ENCODE measurements around the gene CNOT2. TPM values are rescaled to one million over a fixed set of nuclear protein-coding genes. Genes with fewer than 3 reads are reported as not detected.

The CNOT2 gene
- total RNA-seq, 1 donor from 2014 or later = 67.2 TPM

DNA sequence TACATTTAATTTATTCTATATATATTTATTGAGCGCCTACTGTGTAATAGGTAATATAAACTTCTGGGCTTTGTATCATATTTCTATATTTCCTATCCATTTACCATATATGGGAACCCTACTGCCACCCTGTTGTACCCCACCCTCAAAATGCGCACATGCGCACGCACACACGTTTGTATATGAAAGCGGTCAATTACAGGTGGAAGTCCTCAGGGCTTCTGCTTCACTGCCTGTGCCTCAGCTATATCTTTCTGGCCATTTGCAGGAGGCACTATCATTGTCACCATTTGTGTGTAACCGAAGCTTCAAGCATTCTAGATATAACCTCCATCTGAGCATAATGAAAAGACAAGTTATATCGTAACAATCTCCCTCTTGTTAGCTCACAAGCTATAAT lies 91.5 kb downstream of the CNOT2 start:
- FAIRE-seq = no peak
- H3K27ac Mint-ChIP-seq (ENCODE audit: unreplicated experiment) = no peak overlapping the region

GRCh38 chr12:70338531-70338930 lies 95.3 kb downstream of the CNOT2 start:
- Histone ChIP-seq H3K4me3 (ENCODE audit: insufficient read depth, low read depth, low read length) (no peak overlapping the region), H3K4me2 (ENCODE audit: low read length) (no peak overlapping the region), H3K79me2 (ENCODE audit: insufficient read depth, low read length) (no peaks in the 10 kb centered on the region), H3K4me1 (ENCODE audit: insufficient read depth, low read length) (no peaks in the 10 kb centered on the region), H2AFZ (ENCODE audit: low read depth, low read length) (no peak overlapping the region), H3K27me3 (ENCODE audit: insufficient read depth, low read length) (no peaks in the 10 kb centered on the region), H3K9me3 (ENCODE audit: insufficient read depth, low read depth, low read length) (no peaks in the 10 kb centered on the region), H3K9ac (ENCODE audit: low read length) (no peak overlapping the region), H3K27ac (ENCODE audit: low read depth, low read length) (no peak overlapping the region), H4K20me1 (ENCODE audit: insufficient read depth, low read length) (peaks cover 2% of the 10 kb centered on the region), H3K36me3 (ENCODE audit: insufficient read depth, low read length) (peaks cover 33% of the 10 kb centered on the region)
- DNase-seq (ENCODE audit: low read depth) = peak; percentile 14
- Mint-ChIP-seq H3K4me1 (ENCODE audit: low read depth, unreplicated experiment) (peaks cover 2% of the 10 kb centered on the region), H3K36me3 (ENCODE audit: low read depth, unreplicated experiment) (peaks cover 8% of the 10 kb centered on the region), H3K9me3 (ENCODE audit: unreplicated experiment) (no peaks in the 10 kb centered on the region), H3K4me3 (ENCODE audit: unreplicated experiment) (no peak overlapping the region), H3K27me3 (ENCODE audit: low read depth, unreplicated experiment) (no peaks in the 10 kb centered on the region), H3K27ac (ENCODE audit: unreplicated experiment) (no peak overlapping the region)
- FAIRE-seq = no peak
- no peak for TF ChIP-seq CTCF (IDR thresholded peaks at IDR 0.05; ENCODE audit: insufficient read depth, low read depth, low read length)
- no peak for TF ChIP-seq EZH2 (IDR thresholded peaks at IDR 0.05; ENCODE audit: insufficient read depth, low read length)

More for the DNA sequence above, 91.5 kb downstream of the CNOT2 start:
- TF ChIP-seq CTCF (IDR thresholded peaks at IDR 0.05; ENCODE audit: insufficient read depth, low read depth, low read length) = no peak
- TF ChIP-seq EZH2 (IDR thresholded peaks at IDR 0.05; ENCODE audit: insufficient read depth, low read length) = no peak
- Mint-ChIP-seq H3K27me3 (ENCODE audit: low read depth, unreplicated experiment) (no peaks in the 10 kb centered on the region), H3K4me3 (ENCODE audit: unreplicated experiment) (no peak overlapping the region), H3K36me3 (ENCODE audit: low read depth, unreplicated experiment) (peaks cover 7% of the 10 kb centered on the region), H3K9me3 (ENCODE audit: unreplicated experiment) (no peaks in the 10 kb centered on the region), H3K4me1 (ENCODE audit: low read depth, unreplicated experiment) (peaks cover 4% of the 10 kb centered on the region)
- DNase-seq (ENCODE audit: low read depth) = no peak
- H3K4me1 ChIP-seq (ENCODE audit: insufficient read depth, low read length) = no peaks in the 10 kb centered on the region
- H3K79me2 ChIP-seq (ENCODE audit: insufficient read depth, low read length) = no peaks in the 10 kb centered on the region
- H3K4me3 ChIP-seq (ENCODE audit: insufficient read depth, low read depth, low read length) = no peak overlapping the region
- H3K9ac ChIP-seq (ENCODE audit: low read length) = no peak overlapping the region
- H3K9me3 ChIP-seq (ENCODE audit: insufficient read depth, low read depth, low read length) = no peaks in the 10 kb centered on the region
- peaks cover 20% of the 10 kb centered on the region for H3K36me3 ChIP-seq (ENCODE audit: insufficient read depth, low read length)
- H2AFZ ChIP-seq (ENCODE audit: low read depth, low read length) = no peak overlapping the region
- H4K20me1 ChIP-seq (ENCODE audit: insufficient read depth, low read length) = peaks cover 9% of the 10 kb centered on the region
- no peak overlapping the region for H3K27ac ChIP-seq (ENCODE audit: low read depth, low read length)
- H3K27me3 ChIP-seq (ENCODE audit: insufficient read depth, low read length) = no peaks in the 10 kb centered on the region
- no peak overlapping the region for H3K4me2 ChIP-seq (ENCODE audit: low read length)

DNA sequence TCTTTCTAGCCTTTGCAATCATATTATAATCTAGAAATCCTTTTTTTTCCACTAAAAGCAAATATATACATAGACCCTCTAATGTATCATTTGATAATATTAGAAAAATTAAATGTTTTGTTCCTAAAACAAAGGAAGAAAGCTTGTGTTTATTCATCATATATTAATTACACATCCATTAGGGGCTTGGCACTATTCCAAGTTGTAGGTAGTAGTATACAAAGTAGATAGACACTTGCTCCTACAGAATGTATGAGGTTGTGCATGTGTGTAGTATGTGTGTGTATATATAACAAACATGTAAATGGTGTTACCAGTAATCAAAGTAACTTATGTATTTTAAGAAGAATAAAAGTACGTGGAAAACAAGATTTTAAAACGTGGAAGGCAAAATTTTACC lies 107.8 kb downstream of the CNOT2 start:
- Histone ChIP-seq H3K27ac (ENCODE audit: low read depth, low read length) (no peak overlapping the region), H3K79me2 (ENCODE audit: insufficient read depth, low read length) (no peaks in the 10 kb centered on the region), H3K9ac (ENCODE audit: low read length) (no peak overlapping the region), H2AFZ (ENCODE audit: low read depth, low read length) (no peak overlapping the region), H3K27me3 (ENCODE audit: insufficient read depth, low read length) (no peaks in the 10 kb centered on the region), H3K36me3 (ENCODE audit: insufficient read depth, low read length) (peaks cover 19% of the 10 kb centered on the region), H3K4me3 (ENCODE audit: insufficient read depth, low read depth, low read length) (no peak overlapping the region), H3K4me2 (ENCODE audit: low read length) (no peak overlapping the region), H3K9me3 (ENCODE audit: insufficient read depth, low read depth, low read length) (no peaks in the 10 kb centered on the region), H4K20me1 (ENCODE audit: insufficient read depth, low read length) (no peaks in the 10 kb centered on the region), H3K4me1 (ENCODE audit: insufficient read depth, low read length) (no peaks in the 10 kb centered on the region)
- Mint-ChIP-seq H3K4me3 (ENCODE audit: unreplicated experiment) (no peak overlapping the region), H3K9me3 (ENCODE audit: unreplicated experiment) (no peaks in the 10 kb centered on the region), H3K27ac (ENCODE audit: unreplicated experiment) (no peak overlapping the region), H3K36me3 (ENCODE audit: low read depth, unreplicated experiment) (peaks cover 5% of the 10 kb centered on the region), H3K4me1 (ENCODE audit: low read depth, unreplicated experiment) (no peaks in the 10 kb centered on the region), H3K27me3 (ENCODE audit: low read depth, unreplicated experiment) (no peaks in the 10 kb centered on the region)
- TF ChIP-seq CTCF (IDR thresholded peaks at IDR 0.05; ENCODE audit: insufficient read depth, low read depth, low read length) = no peak
- no peak for TF ChIP-seq EZH2 (IDR thresholded peaks at IDR 0.05; ENCODE audit: insufficient read depth, low read length)
- DNase-seq (ENCODE audit: low read depth) (no peak), FAIRE-seq (peak; percentile 64)

All from astrocyte (in vitro differentiated cells and primary cell).